ENCODE results near the gene PPP1R12A. TPM values are rescaled to one million over a fixed set of nuclear protein-coding genes. Genes with fewer than 3 reads are reported as not detected.

The PPP1R12A gene
- total RNA-seq, 4 donors from 2014 or later: 39.0 to 88.6 (median 47.5) TPM

- Histone ChIP-seq H3K9me3 (peaks cover 5% of the 10 kb centered on the region), H3K27ac (no peak overlapping the region)
- 71% methylated on average over 3 of the region's 3 CpGs for WGBS
These were observed 100.1 kb downstream of the PPP1R12A start for GRCh38 chr12:79834712-79835376.

GRCh38 chr12:79830440-79830839 is 104.5 kb downstream of the PPP1R12A start:
- H3K4me1 ChIP-seq: peaks cover 16% of the 10 kb centered on the region
- no peak overlapping the region for H3K27ac ChIP-seq
- 44% methylated on average over 2 of the region's 2 CpGs for WGBS
- DNase-seq (ENCODE audit: low spot score in 2 of 2): no peak
- H3K36me3 ChIP-seq: peaks cover 10% of the 10 kb centered on the region
- H3K9me3 ChIP-seq: no peaks in the 10 kb centered on the region
- no peak overlapping the region for H3K4me3 ChIP-seq
- TF ChIP-seq POLR2AphosphoS5 (IDR thresholded peaks at IDR 0.05): no peak
- TF ChIP-seq POLR2A (IDR thresholded peaks at IDR 0.05): no peak
- TF ChIP-seq EP300 (IDR thresholded peaks at IDR 0.05): no peak
- TF ChIP-seq CTCF (IDR thresholded peaks at IDR 0.05): no peak
- H3K27me3 ChIP-seq: no peaks in the 10 kb centered on the region

More at GRCh38 chr12:79834712-79835376, 100.1 kb downstream of the PPP1R12A start:
- Histone ChIP-seq H3K36me3 (peaks cover 17% of the 10 kb centered on the region), H3K4me1 (peaks cover 16% of the 10 kb centered on the region), H3K27me3 (no peaks in the 10 kb centered on the region), H3K4me3 (no peak overlapping the region)
- DNase-seq (ENCODE audit: low spot score in 2 of 2): no peak
- TF ChIP-seq POLR2AphosphoS5 (IDR thresholded peaks at IDR 0.05): no peak
- no peak for TF ChIP-seq POLR2A (IDR thresholded peaks at IDR 0.05)
- TF ChIP-seq CTCF (IDR thresholded peaks at IDR 0.05): no peak
- TF ChIP-seq EP300 (IDR thresholded peaks at IDR 0.05): no peak

- peaks cover 11% of the 10 kb centered on the region for H3K4me1 ChIP-seq
- no peak overlapping the region for H3K4me3 ChIP-seq
- no peak for TF ChIP-seq POLR2AphosphoS5 (IDR thresholded peaks at IDR 0.05)
- no peak for TF ChIP-seq EP300 (IDR thresholded peaks at IDR 0.05)
- no peak for TF ChIP-seq POLR2A (IDR thresholded peaks at IDR 0.05)
- no peak for TF ChIP-seq CTCF (IDR thresholded peaks at IDR 0.05)
- peaks cover 10% of the 10 kb centered on the region for H3K36me3 ChIP-seq
- H3K9me3 ChIP-seq: no peaks in the 10 kb centered on the region
- H3K27ac ChIP-seq: no peak overlapping the region
- no peak for DNase-seq (ENCODE audit: low spot score in 2 of 2)
- no peaks in the 10 kb centered on the region for H3K27me3 ChIP-seq
- 89% methylated on average over 2 of the region's 2 CpGs for WGBS
These were observed 106.0 kb downstream of the PPP1R12A start for GRCh38 chr12:79828924-79829323.

GRCh38 chr12:79827484-79827883 is 107.4 kb downstream of the PPP1R12A start:
- DNase-seq (ENCODE audit: low spot score in 2 of 2): no peak
- Histone ChIP-seq H3K27ac (no peak overlapping the region), H3K36me3 (peaks cover 10% of the 10 kb centered on the region), H3K4me1 (peaks cover 11% of the 10 kb centered on the region), H3K27me3 (no peaks in the 10 kb centered on the region), H3K9me3 (no peaks in the 10 kb centered on the region), H3K4me3 (no peak overlapping the region)
- TF ChIP-seq CTCF (IDR thresholded peaks at IDR 0.05): no peak
- TF ChIP-seq EP300 (IDR thresholded peaks at IDR 0.05): no peak
- TF ChIP-seq POLR2AphosphoS5 (IDR thresholded peaks at IDR 0.05): no peak
- TF ChIP-seq POLR2A (IDR thresholded peaks at IDR 0.05): no peak
- 91% methylated on average over 3 of the region's 3 CpGs for WGBS

GRCh38 chr12:79826267-79827128 is 108.4 kb downstream of the PPP1R12A start:
- 94% methylated on average over 6 of the region's 6 CpGs for WGBS
- no peaks in the 10 kb centered on the region for H3K9me3 ChIP-seq

More at GRCh38 chr12:79826267-79827128, 108.4 kb downstream of the PPP1R12A start:
- H3K27me3 ChIP-seq: no peaks in the 10 kb centered on the region
- TF ChIP-seq POLR2A (IDR thresholded peaks at IDR 0.05) (no peak), CTCF (IDR thresholded peaks at IDR 0.05) (no peak), EP300 (IDR thresholded peaks at IDR 0.05) (no peak), POLR2AphosphoS5 (IDR thresholded peaks at IDR 0.05) (no peak)
- no peak overlapping the region for H3K27ac ChIP-seq
- H3K4me1 ChIP-seq: peaks cover 4% of the 10 kb centered on the region
- H3K4me3 ChIP-seq: no peak overlapping the region
- peaks cover 10% of the 10 kb centered on the region for H3K36me3 ChIP-seq
- no peak for DNase-seq (ENCODE audit: low spot score in 2 of 2)
